BLaER1 (cell line): ENCODE data around the gene PRKRIP1.

Experiments
- H3K27ac ChIP-seq: shearing (Covaris generic); formaldehyde crosslinking; 2 replicates; pipeline ENCODE4 v1.8.1; 2022
- H3K27me3 ChIP-seq: shearing (Covaris generic); formaldehyde crosslinking; 2 replicates; pipeline ENCODE4 v1.8.1; 2022
- H3K36me3 ChIP-seq: shearing (Covaris generic); formaldehyde crosslinking; 2 replicates; pipeline ENCODE4 v1.8.1; 2022
- H3K4me1 ChIP-seq: shearing (Covaris generic); formaldehyde crosslinking; 2 replicates; pipeline ENCODE4 v1.8.1; 2022
- H3K4me2 ChIP-seq: shearing (Covaris generic); formaldehyde crosslinking; 2 replicates; pipeline ENCODE4 v1.8.1; 2022
- H3K4me3 ChIP-seq: shearing (Covaris generic); formaldehyde crosslinking; 2 replicates; pipeline ENCODE4 v1.8.1; 2022
- H3K9ac ChIP-seq: shearing (Covaris generic); formaldehyde crosslinking; 2 replicates; pipeline ENCODE4 v1.8.1; 2022
- H3K9me3 ChIP-seq: shearing (Covaris generic); formaldehyde crosslinking; 2 replicates; pipeline ENCODE4 v1.8.1; 2022
- H4K20me1 ChIP-seq: shearing (Covaris generic); formaldehyde crosslinking; 2 replicates; pipeline ENCODE4 v1.8.1; 2022
- Cebpa-rat ChIP-seq: shearing (Covaris generic); IDR thresholded peaks from 2 replicates; pipeline ENCODE4 v1.8.1; 2022

The PRKRIP1 gene

GRCh38 chr7:102415685-102416225 is 19.6 kb downstream of the PRKRIP1 start:
- peaks cover 66% of the 10 kb centered on the region for H3K4me1 ChIP-seq
- H3K4me3 ChIP-seq: no peak overlapping the region
- H3K9me3 ChIP-seq: peaks cover 2% of the 10 kb centered on the region; the same call in 1 of the 2 replicates
- H3K27me3 ChIP-seq: no peaks in the 10 kb centered on the region
- no peaks in the 10 kb centered on the region for H4K20me1 ChIP-seq
- peak overlapping the region; percentile 35; the same call in 1 of the 2 replicates for H3K9ac ChIP-seq
- H3K27ac ChIP-seq: peak overlapping the region; percentile 68
- no peak for TF ChIP-seq Cebpa-rat
- H3K36me3 ChIP-seq: peaks cover 93% of the 10 kb centered on the region
- H3K4me2 ChIP-seq: peak overlapping the region; percentile 62

DNA sequence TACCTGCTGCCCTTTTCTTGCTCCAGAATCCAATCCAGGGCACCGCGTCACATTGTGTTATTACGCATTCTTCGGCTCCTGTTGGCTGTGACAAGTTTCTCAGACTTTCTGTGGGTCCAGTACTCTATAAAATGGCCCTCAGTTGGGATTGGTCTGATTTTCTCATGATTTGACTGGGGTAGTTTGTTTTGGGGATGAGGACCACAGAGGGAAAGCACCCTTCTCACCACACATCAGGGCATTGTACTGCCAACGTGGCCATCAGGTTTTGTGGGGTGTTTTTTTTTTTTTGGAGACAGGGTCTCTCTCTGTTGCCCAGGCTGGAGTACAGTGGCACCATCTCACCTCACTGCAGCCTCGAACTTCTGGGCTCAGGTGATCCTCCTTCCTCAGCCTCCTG is 20.2 kb downstream of the PRKRIP1 start:
- Histone ChIP-seq H3K4me3 (no peak overlapping the region), H3K4me2 (0 out of 2 replicates have a peak overlapping the region, but pooled peaks have one; percentile 62), H3K9me3 (no peaks in the 10 kb centered on the region), H4K20me1 (no peaks in the 10 kb centered on the region), H3K36me3 (peaks cover 89% of the 10 kb centered on the region), H3K27ac (peak overlapping the region; percentile 68; the same call in 1 of the 2 replicates), H3K4me1 (peaks cover 73% of the 10 kb centered on the region), H3K27me3 (no peaks in the 10 kb centered on the region), H3K9ac (no peak overlapping the region; the same call in 1 of the 2 replicates)
- no peak for TF ChIP-seq Cebpa-rat

GRCh38 chr7:102417105-102417504 is 20.9 kb downstream of the PRKRIP1 start:
- no peaks in the 10 kb centered on the region for H4K20me1 ChIP-seq
- H3K4me3 ChIP-seq: no peak overlapping the region
- no peak overlapping the region for H3K27ac ChIP-seq
- H3K9me3 ChIP-seq: no peaks in the 10 kb centered on the region
- H3K4me2 ChIP-seq: peak overlapping the region; percentile 29; the same call in 1 of the 2 replicates
- peaks cover 76% of the 10 kb centered on the region for H3K4me1 ChIP-seq
- H3K9ac ChIP-seq: no peak overlapping the region
- no peaks in the 10 kb centered on the region for H3K27me3 ChIP-seq
- TF ChIP-seq Cebpa-rat: no peak
- peaks cover 89% of the 10 kb centered on the region for H3K36me3 ChIP-seq

DNA sequence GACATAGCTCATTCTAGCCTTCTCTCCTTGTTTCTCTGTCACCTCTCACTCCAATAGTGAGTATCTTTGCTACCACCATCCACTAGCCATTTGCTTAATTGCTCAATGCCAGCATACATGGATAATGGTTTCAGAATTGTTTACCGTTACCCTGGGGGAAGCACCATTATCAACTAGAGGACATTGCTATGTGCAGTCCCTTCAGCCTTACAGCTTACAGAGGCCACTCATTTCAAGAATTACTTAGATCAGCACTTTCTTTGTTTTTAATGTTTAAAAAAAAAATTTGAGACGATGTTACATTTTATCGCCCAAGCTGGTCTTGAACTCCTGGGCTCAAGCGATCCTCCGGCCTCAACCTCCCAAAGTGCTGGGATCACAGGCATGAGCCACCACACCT is 22.4 kb downstream of the PRKRIP1 start:
- H3K27me3 ChIP-seq: no peaks in the 10 kb centered on the region
- H3K36me3 ChIP-seq: peaks cover 80% of the 10 kb centered on the region
- H3K4me3 ChIP-seq: no peak overlapping the region
- TF ChIP-seq Cebpa-rat: no peak
- H3K4me1 ChIP-seq: peaks cover 80% of the 10 kb centered on the region
- no peaks in the 10 kb centered on the region for H4K20me1 ChIP-seq
- no peak overlapping the region for H3K27ac ChIP-seq
- no peak overlapping the region for H3K4me2 ChIP-seq
- H3K9ac ChIP-seq: no peak overlapping the region
- no peaks in the 10 kb centered on the region for H3K9me3 ChIP-seq

GRCh38 chr7:102421706-102422240 is 25.6 kb downstream of the PRKRIP1 start:
- Histone ChIP-seq H3K36me3 (peaks cover 55% of the 10 kb centered on the region), H3K27ac (peak overlapping the region; percentile 79), H3K9ac (peak overlapping the region; percentile 63; the same call in 1 of the 2 replicates), H3K4me3 (no peak overlapping the region), H3K4me2 (peak overlapping the region; percentile 82), H3K27me3 (no peaks in the 10 kb centered on the region), H4K20me1 (no peaks in the 10 kb centered on the region), H3K9me3 (no peaks in the 10 kb centered on the region), H3K4me1 (peaks cover 91% of the 10 kb centered on the region)
- TF ChIP-seq Cebpa-rat: no peak

- Histone ChIP-seq H3K4me1 (peaks cover 100% of the 10 kb centered on the region), H3K36me3 (peaks cover 37% of the 10 kb centered on the region), H3K4me3 (0 out of 2 replicates have a peak overlapping the region, but pooled peaks have one; percentile 22), H3K27me3 (no peaks in the 10 kb centered on the region), H3K27ac (peak overlapping the region; percentile 98), H4K20me1 (no peaks in the 10 kb centered on the region), H3K4me2 (peak overlapping the region; percentile 95), H3K9me3 (no peaks in the 10 kb centered on the region), H3K9ac (peak overlapping the region; percentile 82)
- no peak for TF ChIP-seq Cebpa-rat
Measured at GRCh38 chr7:102424129-102424551, 28.0 kb downstream of the PRKRIP1 start.

DNA sequence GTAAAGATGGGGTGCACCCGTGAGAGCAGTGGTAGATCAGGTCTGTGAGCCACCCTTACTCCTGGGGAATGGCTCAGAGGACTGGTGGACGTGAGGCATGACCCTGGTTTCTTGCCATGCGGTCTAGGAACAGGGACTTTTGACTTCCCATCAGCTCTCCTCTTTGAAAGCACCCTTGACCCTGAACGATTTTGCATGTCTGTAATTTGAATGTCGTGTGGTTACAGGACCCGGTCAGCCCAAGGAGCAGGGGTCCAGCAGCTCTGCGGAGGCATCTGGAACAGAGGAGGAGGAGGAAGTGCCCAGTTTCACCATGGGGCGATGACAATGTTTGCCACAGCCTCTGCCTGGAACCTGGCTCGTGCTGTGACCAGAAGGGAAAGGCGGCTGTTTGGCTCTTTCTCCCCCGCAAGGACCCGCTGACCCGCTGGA is 28.6 kb downstream of the PRKRIP1 start:
- Histone ChIP-seq H3K4me2 (peak overlapping the region; percentile 95), H4K20me1 (no peaks in the 10 kb centered on the region), H3K4me3 (peak overlapping the region; percentile 55; the same call in 1 of the 2 replicates), H3K9me3 (no peaks in the 10 kb centered on the region), H3K27me3 (no peaks in the 10 kb centered on the region), H3K27ac (peak overlapping the region; percentile 98), H3K36me3 (peaks cover 31% of the 10 kb centered on the region; the same call in 1 of the 2 replicates), H3K4me1 (peaks cover 100% of the 10 kb centered on the region), H3K9ac (peak overlapping the region; percentile 82)
- TF ChIP-seq Cebpa-rat: no peak

GRCh38 chr7:102425639-102426267 is 29.6 kb downstream of the PRKRIP1 start:
- H3K4me1 ChIP-seq: peaks cover 100% of the 10 kb centered on the region
- peak overlapping the region; percentile 55 for H3K4me3 ChIP-seq
- no peaks in the 10 kb centered on the region for H3K9me3 ChIP-seq
- no peaks in the 10 kb centered on the region for H3K27me3 ChIP-seq
- peak overlapping the region; percentile 95 for H3K4me2 ChIP-seq
- H3K27ac ChIP-seq: peak overlapping the region; percentile 98
- peaks cover 28% of the 10 kb centered on the region; the same call in 1 of the 2 replicates for H3K36me3 ChIP-seq
- H3K9ac ChIP-seq: peak overlapping the region; percentile 82
- H4K20me1 ChIP-seq: no peaks in the 10 kb centered on the region
- no peak for TF ChIP-seq Cebpa-rat

DNA sequence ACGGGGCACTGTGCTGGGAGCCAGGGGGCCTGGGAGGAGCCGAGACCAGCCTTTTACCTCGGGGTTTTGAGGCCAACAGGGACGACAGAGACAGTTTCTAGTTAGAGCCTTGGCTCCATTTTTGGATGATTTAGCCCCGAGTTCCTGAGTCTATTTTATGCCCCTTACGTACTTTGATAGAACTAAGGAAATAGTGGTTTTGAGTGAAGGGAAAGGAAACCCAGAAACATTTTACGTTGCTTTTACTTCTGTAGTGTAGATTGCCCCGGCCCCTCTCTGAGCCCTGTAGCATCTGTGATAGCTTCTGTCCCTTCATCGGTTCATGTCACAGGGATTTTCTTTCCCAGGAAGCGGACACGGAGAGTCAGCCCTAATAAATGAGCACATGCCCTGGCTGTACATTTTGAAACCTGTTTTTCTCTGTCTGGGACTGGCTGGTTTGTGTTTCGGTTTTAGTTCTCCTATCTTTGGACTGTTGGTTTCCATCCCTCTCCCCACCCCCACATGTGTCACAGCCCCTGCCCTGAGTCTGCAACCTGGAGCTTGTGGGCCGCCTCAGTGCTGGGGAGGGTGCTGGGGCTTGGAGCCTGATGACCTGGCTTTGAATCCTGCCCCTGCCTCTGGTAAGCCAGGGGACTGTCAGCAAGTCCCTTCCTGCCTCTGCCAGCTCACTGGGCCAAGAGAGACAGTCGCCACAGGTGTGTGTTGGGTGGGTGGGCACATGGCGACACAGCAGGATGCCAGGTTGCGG is 30.3 kb downstream of the PRKRIP1 start:
- Histone ChIP-seq H3K27ac (peak overlapping the region; percentile 98), H3K4me1 (peaks cover 100% of the 10 kb centered on the region), H3K9ac (peak overlapping the region; percentile 82), H3K4me3 (peak overlapping the region; percentile 52), H3K4me2 (peak overlapping the region; percentile 95), H3K36me3 (peaks cover 25% of the 10 kb centered on the region; the same call in 1 of the 2 replicates), H3K27me3 (no peaks in the 10 kb centered on the region), H4K20me1 (no peaks in the 10 kb centered on the region), H3K9me3 (no peaks in the 10 kb centered on the region)
- TF ChIP-seq Cebpa-rat: no peak
